Ascending aorta (tissue), 2 donors: ENCODE results near the gene CKB. TPM values are rescaled to one million over a fixed set of nuclear protein-coding genes. Genes with fewer than 3 reads are reported as not detected.
"Not testable (repeated sequence)": the region's sequence is repeated elsewhere in the genome, so short reads cannot be mapped to it uniquely, and the experiment has no call there.

ENCODE experiments used
- DNase-seq, 2 donors: peaks; one replicate each; pipeline ENCODE4 v3.0.0-alpha.2; 2019; ENCODE audit warnings: low spot score in 2 of 2
- H3K27ac ChIP-seq, 2 donors: fragments of 200-600 bp; sonication (generic); one replicate each; pipeline ENCODE4 v1.5.1; 2016 to 2017; ENCODE audit warnings: mild to moderate bottlenecking in 1 of 2
- H3K27me3 ChIP-seq: fragments of 200-600 bp; sonication (generic); one replicate; pipeline ENCODE4 v1.5.1; 2017
- H3K36me3 ChIP-seq, 2 donors: fragments of 200-600 bp; sonication (generic); one replicate each; pipeline ENCODE4 v1.5.1; 2016
- H3K4me1 ChIP-seq, 2 donors: fragments of 200-600 bp; sonication (generic); one replicate each; pipeline ENCODE4 v1.5.1; 2016 to 2017; ENCODE audit warnings: mild to moderate bottlenecking in 1 of 2
- H3K4me3 ChIP-seq, 2 donors: fragments of 200-600 bp; sonication (generic); one replicate each; pipeline ENCODE4 v1.5.1; 2016 to 2017; ENCODE audit warnings: mild to moderate bottlenecking in 1 of 2
- H3K9me3 ChIP-seq, 2 donors: fragments of 200-600 bp; sonication (generic); one replicate each; pipeline ENCODE4 v1.5.1; 2016
- intact Hi-C: fragments of 100-400 bp; cut with DNase I; formaldehyde crosslinking; loops from one replicate; pipeline ENCODE4 v1.15.1; 2023
- total RNA-seq: library from RNA; depleted of rRNA; stranded (reverse); fragments of >200 nt; gene quantifications from one replicate; pipeline ENCODE4 v1.1.0, GENCODE V29; 2016
- TF ChIP-seq, protein P1 (sequence below), 3 experiments: fragments of 200-600 bp in 2 of 3; fragments of 450-650 bp in 1 of 3; sonication (generic) in 2 of 3; IDR thresholded peaks; one replicate each; pipeline ENCODE4 v1.5.1; 2016 to 2019; ENCODE audit warnings: antibody characterized with exemption in 3 of 3, mild to moderate bottlenecking in 1 of 3, moderate library complexity in 1 of 3

Gene CKB
- total RNA-seq, 1 donor from 2014 or later, result 144 TPM

DNA sequence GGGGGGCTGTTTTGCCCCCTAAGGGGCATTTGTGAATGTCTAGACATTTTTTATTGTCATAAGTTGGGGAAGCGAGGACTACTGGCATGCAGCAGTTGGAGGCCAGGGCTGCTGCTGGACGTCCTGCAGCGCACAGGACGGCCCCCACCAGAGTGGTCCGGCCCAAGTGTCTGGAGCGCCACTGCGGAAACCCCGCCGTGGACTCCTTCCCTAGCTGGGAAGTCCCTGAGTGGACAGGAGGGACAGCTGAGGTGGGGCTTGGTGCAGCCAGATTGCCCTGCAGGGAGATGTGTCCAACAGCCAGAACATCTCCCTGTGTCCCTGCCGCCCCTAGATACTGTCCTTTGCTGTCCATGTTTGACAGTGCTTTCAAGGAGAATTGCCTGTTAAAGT lies 5.5 kb downstream of the CKB start:
- H3K9me3 ChIP-seq, result no peaks in the 10 kb centered on the region
- peak overlapping the region; percentile 79 to 82 for H3K27ac ChIP-seq
- no peak for DNase-seq
- H3K4me3 ChIP-seq, result no peak overlapping the region
- TF ChIP-seq, protein P1, sequence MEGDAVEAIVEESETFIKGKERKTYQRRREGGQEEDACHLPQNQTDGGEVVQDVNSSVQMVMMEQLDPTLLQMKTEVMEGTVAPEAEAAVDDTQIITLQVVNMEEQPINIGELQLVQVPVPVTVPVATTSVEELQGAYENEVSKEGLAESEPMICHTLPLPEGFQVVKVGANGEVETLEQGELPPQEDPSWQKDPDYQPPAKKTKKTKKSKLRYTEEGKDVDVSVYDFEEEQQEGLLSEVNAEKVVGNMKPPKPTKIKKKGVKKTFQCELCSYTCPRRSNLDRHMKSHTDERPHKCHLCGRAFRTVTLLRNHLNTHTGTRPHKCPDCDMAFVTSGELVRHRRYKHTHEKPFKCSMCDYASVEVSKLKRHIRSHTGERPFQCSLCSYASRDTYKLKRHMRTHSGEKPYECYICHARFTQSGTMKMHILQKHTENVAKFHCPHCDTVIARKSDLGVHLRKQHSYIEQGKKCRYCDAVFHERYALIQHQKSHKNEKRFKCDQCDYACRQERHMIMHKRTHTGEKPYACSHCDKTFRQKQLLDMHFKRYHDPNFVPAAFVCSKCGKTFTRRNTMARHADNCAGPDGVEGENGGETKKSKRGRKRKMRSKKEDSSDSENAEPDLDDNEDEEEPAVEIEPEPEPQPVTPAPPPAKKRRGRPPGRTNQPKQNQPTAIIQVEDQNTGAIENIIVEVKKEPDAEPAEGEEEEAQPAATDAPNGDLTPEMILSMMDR (IDR thresholded peaks at IDR 0.05), result no peak
- intact Hi-C loops, result loop anchor here (5.0 kb wide), 1 partner anchor 110 kb away; the partner anchor contains the start of gene KLC1
- H3K27me3 ChIP-seq, result no peaks in the 10 kb centered on the region
- H3K36me3 ChIP-seq, result no peaks in the 10 kb centered on the region
- peaks cover 33 to 51% of the 10 kb centered on the region in 2 donors for H3K4me1 ChIP-seq

DNA sequence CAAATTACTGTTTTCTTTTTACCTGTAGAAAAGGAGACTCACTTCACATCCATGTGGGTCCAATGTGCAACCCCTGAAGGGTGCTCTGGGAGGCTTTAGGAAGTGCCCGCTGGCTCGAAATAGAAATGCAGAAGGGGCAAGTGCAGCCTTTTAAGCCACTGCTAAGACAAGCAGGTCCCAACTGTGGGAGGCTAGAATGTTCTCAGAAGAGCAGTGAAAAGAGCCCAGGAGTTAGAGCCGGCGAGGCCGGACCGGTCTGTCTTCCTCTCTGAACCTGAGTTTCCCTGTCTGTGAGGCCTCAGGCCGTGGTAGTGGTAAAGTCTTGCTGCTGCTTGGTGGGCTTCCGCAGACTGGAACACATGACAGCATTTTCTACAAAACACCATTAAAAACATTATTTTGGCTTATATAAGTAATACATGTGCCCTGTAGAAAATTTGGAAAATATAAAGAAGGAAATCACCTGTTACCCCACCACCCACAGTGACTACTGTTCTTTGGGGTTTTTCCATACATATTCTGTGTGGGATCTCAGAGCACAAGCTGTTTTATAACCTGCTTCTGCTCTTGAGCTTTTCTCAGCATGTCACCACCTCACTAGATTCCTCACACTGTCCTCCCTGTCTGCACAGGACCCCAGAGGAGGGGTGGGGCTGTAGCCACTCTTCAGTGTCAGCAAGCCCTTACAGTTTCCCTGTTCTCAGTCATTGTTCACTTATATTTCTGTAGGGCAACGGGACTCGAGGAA lies 6.0 kb downstream of the CKB start:
- no peaks in the 10 kb centered on the region for H3K9me3 ChIP-seq
- peaks cover 0 to under 1% of the 10 kb centered on the region in 2 donors for H3K36me3 ChIP-seq
- intact Hi-C loops, result loop anchor here (5.0 kb wide), 1 partner anchor 111 kb away; the partner anchor contains the start of gene KLC1
- H3K4me3 ChIP-seq, result no peak overlapping the region
- peaks cover 29 to 51% of the 10 kb centered on the region in 2 donors for H3K4me1 ChIP-seq
- no peaks in the 10 kb centered on the region for H3K27me3 ChIP-seq
- H3K27ac ChIP-seq, result peak overlapping the region; percentile 59 to 82
- TF ChIP-seq, protein P1 (IDR thresholded peaks at IDR 0.05), result no peak
- no peak for DNase-seq

DNA sequence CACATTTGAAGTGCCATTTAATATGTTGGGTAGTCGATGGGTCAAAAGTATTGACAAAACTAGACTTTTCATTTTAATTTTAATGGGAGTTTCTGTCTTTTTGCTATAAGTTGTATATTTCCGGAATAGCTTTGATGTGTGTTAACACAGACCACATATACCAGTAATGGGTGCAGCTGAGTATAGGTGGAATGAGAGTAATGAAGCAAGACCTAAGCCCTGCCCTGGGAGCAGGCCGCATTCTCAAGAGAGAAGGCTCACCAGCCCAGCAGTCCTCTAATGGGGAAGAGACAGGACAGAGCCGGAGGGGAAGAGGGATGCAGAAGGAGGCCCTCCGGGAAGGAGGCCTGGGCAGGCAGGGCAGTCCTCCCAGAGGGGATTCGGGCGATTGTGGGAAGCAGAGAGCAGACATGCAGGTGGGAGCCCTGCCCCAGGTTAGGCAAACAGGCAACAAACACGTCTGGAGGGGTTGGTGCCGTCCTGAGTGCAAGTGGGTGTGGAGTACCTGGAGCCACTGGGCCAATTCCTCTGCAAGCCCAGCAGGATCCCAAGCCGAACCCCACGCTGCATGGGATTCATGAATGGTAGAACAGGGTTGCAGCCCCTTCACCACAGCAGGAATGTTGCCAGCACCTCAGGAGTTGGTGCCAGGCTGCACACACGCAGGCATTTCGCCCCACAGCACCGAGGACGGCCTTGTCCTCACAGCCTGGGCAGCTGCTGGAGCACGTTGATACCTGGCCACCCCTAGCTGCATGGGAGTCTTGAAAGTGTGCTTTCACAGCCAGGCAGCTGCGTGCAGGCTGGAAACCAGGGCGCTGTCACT lies 7.8 kb downstream of the CKB start:
- peak overlapping the region; percentile 25 to 59 for H3K27ac ChIP-seq
- TF ChIP-seq, protein P1 (IDR thresholded peaks at IDR 0.05), result no peak
- no peak for DNase-seq
- H3K27me3 ChIP-seq, result no peaks in the 10 kb centered on the region
- H3K4me3 ChIP-seq, result no peak overlapping the region
- peaks cover 19 to 44% of the 10 kb centered on the region in 2 donors for H3K4me1 ChIP-seq
- peaks cover 9 to 17% of the 10 kb centered on the region in 2 donors for H3K36me3 ChIP-seq
- intact Hi-C loops, result loop anchor here (5.0 kb wide), 1 partner anchor 112 kb away; the partner anchor contains the start of gene KLC1
- H3K9me3 ChIP-seq, result no peaks in the 10 kb centered on the region

DNA sequence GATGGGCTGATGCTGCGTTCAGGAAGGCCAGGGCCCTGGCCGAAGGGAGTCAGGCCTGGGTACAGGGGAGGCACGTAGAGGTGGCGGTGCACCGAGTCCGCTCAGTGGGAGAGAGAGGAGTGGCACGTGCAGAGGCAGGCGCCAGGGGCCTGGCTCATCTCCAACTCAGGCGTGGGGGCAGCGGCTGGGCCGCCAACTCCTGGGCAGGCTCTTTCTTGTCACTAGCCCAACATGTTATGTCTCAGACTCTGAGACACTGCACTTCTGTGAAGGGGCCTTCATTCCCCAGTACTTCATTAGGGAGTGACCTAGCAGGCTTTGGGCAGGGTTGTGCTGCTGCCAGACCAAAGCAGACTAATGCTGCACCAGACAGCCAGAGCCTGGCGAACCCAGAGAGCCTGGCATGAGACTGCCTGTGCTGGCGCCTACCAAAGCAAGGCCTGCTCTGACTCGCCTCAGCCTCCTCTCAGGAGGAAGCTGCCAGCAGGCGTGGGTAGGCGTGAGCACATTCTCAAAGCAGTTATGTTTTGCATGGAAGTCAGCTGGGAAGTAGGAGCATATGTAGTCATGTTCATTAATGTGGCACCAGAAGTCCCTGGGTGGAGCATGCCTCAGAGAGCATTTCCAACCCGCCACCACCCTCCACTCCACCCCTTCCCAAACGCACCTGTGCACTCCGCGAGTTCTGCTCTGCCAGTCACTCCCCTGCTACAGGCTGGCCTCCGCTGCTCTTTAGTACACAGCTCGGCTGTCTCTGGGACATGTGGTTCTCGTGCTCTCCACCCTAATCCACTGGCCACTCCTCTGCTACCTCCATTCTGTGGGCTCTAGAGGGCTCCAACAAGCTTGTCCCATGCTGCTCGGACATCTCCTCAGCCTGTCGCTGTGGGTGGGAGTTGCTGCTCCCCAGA lies 9.7 kb downstream of the CKB start:
- Histone ChIP-seq H3K36me3 (peaks cover 20 to 25% of the 10 kb centered on the region in 2 donors), H3K27ac (peak overlapping the region; percentile 89 to 94), H3K4me3 (peak overlapping the region in 1 of 2 donors; percentile 21), H3K4me1 (peaks cover 14 to 26% of the 10 kb centered on the region in 2 donors), H3K9me3 (no peaks in the 10 kb centered on the region), H3K27me3 (no peaks in the 10 kb centered on the region)
- TF ChIP-seq, protein P1 (IDR thresholded peaks at IDR 0.05), result peak in 1 of 3 experiments; percentile 19
- intact Hi-C loops, result loop anchor here (2.0 kb wide), 1 partner anchor 38 kb away; no protein-coding TSS in a partner anchor
- peak; percentile 76 to 95 for DNase-seq

DNA sequence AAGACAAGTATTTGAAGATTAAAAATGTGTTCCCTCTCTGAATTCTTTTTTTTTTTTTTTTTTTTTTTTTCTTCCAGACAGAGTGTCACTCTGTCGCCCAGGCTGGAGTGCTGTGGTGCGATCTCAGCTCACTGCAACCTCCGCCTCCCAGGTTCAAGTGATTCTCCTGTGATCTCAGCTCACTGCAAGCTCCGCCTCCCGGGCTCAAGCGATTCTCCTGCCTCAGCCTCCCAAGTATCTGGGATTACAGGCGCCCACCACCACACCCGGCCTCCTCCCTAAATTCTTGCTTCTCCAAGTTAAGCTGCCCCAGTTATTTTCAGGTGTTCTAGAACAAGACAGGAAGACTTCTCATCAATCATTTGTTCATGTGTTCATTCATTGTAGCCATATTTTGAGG lies 10.4 kb downstream of the CKB start:
- H3K36me3 ChIP-seq, result peaks cover 23 to 28% of the 10 kb centered on the region in 2 donors
- peak overlapping the region in 1 of 2 donors; percentile 21 for H3K4me3 ChIP-seq
- intact Hi-C loops, result loop anchor here (2.0 kb wide), 1 partner anchor 39 kb away; no protein-coding TSS in a partner anchor
- H3K9me3 ChIP-seq, H3K27me3 ChIP-seq, DNase-seq: not testable (repeated sequence)
- H3K4me1 ChIP-seq, result peaks cover 13 to 24% of the 10 kb centered on the region in 2 donors
- H3K27ac ChIP-seq, result peak overlapping the region; percentile 89 to 94
